ENCODE results near the gene VSIG2.

VSIG2 gene

GRCh38 chr11:124748481-124749343 is 3.3 kb downstream of the VSIG2 start:
- DNase-seq (ENCODE audit: low spot score) = no peak

- no peak for DNase-seq (ENCODE audit: low spot score)
Observed at GRCh38 chr11:124748100-124748418, 4.0 kb downstream of the VSIG2 start.

GRCh38 chr11:124747406-124748099 is 4.5 kb downstream of the VSIG2 start:
- DNase-seq (ENCODE audit: low spot score) = no peak

- DNase-seq (ENCODE audit: low spot score) = no peak
Observed at GRCh38 chr11:124746621-124747243, 5.3 kb downstream of the VSIG2 start.

GRCh38 chr11:124745835-124746620 is 6.0 kb downstream of the VSIG2 start:
- DNase-seq (ENCODE audit: low spot score) = no peak

- DNase-seq (ENCODE audit: low spot score) = no peak
Observed at GRCh38 chr11:124745270-124745834, 6.7 kb downstream of the VSIG2 start.

GRCh38 chr11:124743050-124743449 is 9.0 kb downstream of the VSIG2 start:
- no peak for DNase-seq (ENCODE audit: low spot score)

- no peak for DNase-seq (ENCODE audit: low spot score)
Observed at GRCh38 chr11:124742555-124742954, 9.5 kb downstream of the VSIG2 start.

GRCh38 chr11:124740277-124740882 is 11.7 kb downstream of the VSIG2 start:
- DNase-seq (ENCODE audit: low spot score) = no peak

GRCh38 chr11:124739479-124740276 is 12.4 kb downstream of the VSIG2 start, which contains the start of gene NRGN:
NRGN (plus strand) TSS chr11:124739942; CDS start chr11:124740085, 143 bp downstream.
- DNase-seq (ENCODE audit: low spot score) = peak; percentile 44

GRCh38 chr11:124738713-124739478 is 13.2 kb downstream of the VSIG2 start:
- DNase-seq (ENCODE audit: low spot score) = no peak

- no peak for DNase-seq (ENCODE audit: low spot score)
Observed at GRCh38 chr11:124737638-124738305, 14.3 kb downstream of the VSIG2 start.

- no peak for DNase-seq (ENCODE audit: low spot score)
Observed at GRCh38 chr11:124736736-124737135, 15.3 kb downstream of the VSIG2 start.

GRCh38 chr11:124732230-124732629 is 19.8 kb downstream of the VSIG2 start:
- DNase-seq (ENCODE audit: low spot score) = no peak

- DNase-seq (ENCODE audit: low spot score) = no peak
Observed at GRCh38 chr11:124729571-124729970, 22.5 kb downstream of the VSIG2 start.

- no peak for DNase-seq (ENCODE audit: low spot score)
Observed at GRCh38 chr11:124728134-124728533, 23.9 kb downstream of the VSIG2 start.

- no peak for DNase-seq (ENCODE audit: low spot score)
Observed at GRCh38 chr11:124727474-124727873, 24.6 kb downstream of the VSIG2 start.

GRCh38 chr11:124725719-124726105 is 26.3 kb downstream of the VSIG2 start:
- no peak for DNase-seq (ENCODE audit: low spot score)
